Measurements from ENCODE around the gene CMSS1.

CMSS1 gene

GRCh38 chr3:100001526-100002270, 184.0 kb downstream of the CMSS1 start:
- no peak for DNase-seq

GRCh38 chr3:100002599-100003350, 185.1 kb downstream of the CMSS1 start:
- DNase-seq, result no peak

- no peak for DNase-seq
Observed at GRCh38 chr3:100003609-100004503, 186.2 kb downstream of the CMSS1 start.

GRCh38 chr3:100004931-100005330, 187.3 kb downstream of the CMSS1 start:
- no peak for DNase-seq

GRCh38 chr3:100005665-100006393, 188.2 kb downstream of the CMSS1 start:
- DNase-seq, result no peak

GRCh38 chr3:100006570-100007271, 189.1 kb downstream of the CMSS1 start:
- no peak for DNase-seq

GRCh38 chr3:100007313-100007712, 189.7 kb downstream of the CMSS1 start:
- no peak for DNase-seq

GRCh38 chr3:100008081-100008698, 190.5 kb downstream of the CMSS1 start:
- no peak for DNase-seq

GRCh38 chr3:100009276-100010086, 191.8 kb downstream of the CMSS1 start:
- no peak for DNase-seq

- DNase-seq, result no peak
Observed at GRCh38 chr3:100010087-100010417, 192.4 kb downstream of the CMSS1 start.

GRCh38 chr3:100018806-100019205, 201.1 kb downstream of the CMSS1 start:
- DNase-seq, result no peak

- DNase-seq, result no peak
Observed at GRCh38 chr3:100019719-100020118, 202.1 kb downstream of the CMSS1 start.

GRCh38 chr3:100020876-100021644, 203.4 kb downstream of the CMSS1 start:
- DNase-seq, result no peak

GRCh38 chr3:100022506-100022905, 204.8 kb downstream of the CMSS1 start:
- DNase-seq, result no peak

- no peak for DNase-seq
Observed at GRCh38 chr3:100023150-100023549, 205.5 kb downstream of the CMSS1 start.

- no peak for DNase-seq
Observed at GRCh38 chr3:100023595-100023994, 205.9 kb downstream of the CMSS1 start.

- no peak for DNase-seq
Observed at GRCh38 chr3:100024520-100025303, 207.1 kb downstream of the CMSS1 start.

- DNase-seq, result no peak
Observed at GRCh38 chr3:100027321-100027720, 209.7 kb downstream of the CMSS1 start.

- no peak for DNase-seq
Observed at GRCh38 chr3:100029052-100029451, 211.4 kb downstream of the CMSS1 start.
